ENCODE data around the gene DLGAP1.

DNA sequence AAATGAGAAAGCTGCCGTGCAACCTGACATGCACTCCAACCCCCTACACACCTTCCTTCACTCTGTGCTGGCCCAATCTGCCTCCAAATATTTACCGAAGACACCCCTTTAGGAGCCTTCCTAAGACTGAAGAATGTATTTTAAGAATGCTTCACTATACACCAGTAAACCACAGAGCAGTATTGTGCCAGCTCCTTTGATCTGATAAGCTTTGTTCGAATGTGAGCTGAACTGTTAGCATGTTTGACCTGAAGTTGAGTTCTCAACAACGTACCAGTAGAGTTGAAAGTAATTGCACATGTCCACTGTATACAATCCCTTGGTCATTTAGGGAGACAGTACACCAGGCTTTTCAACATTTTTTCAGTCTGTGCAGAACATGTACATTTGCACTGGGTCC is 745.9 kb downstream of the DLGAP1 start:
- TF ChIP-seq POLR2AphosphoS5 (IDR thresholded peaks at IDR 0.05) (no peak), POLR2A (IDR thresholded peaks at IDR 0.05) (no peak)
- TF ChIP-seq, protein P1, sequence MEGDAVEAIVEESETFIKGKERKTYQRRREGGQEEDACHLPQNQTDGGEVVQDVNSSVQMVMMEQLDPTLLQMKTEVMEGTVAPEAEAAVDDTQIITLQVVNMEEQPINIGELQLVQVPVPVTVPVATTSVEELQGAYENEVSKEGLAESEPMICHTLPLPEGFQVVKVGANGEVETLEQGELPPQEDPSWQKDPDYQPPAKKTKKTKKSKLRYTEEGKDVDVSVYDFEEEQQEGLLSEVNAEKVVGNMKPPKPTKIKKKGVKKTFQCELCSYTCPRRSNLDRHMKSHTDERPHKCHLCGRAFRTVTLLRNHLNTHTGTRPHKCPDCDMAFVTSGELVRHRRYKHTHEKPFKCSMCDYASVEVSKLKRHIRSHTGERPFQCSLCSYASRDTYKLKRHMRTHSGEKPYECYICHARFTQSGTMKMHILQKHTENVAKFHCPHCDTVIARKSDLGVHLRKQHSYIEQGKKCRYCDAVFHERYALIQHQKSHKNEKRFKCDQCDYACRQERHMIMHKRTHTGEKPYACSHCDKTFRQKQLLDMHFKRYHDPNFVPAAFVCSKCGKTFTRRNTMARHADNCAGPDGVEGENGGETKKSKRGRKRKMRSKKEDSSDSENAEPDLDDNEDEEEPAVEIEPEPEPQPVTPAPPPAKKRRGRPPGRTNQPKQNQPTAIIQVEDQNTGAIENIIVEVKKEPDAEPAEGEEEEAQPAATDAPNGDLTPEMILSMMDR (IDR thresholded peaks at IDR 0.05 in 8 of 11, conservative IDR thresholded peaks at IDR 0.05 in 3 of 11), result no peak

Measured in spleen (tissue), 7 donors.